HG03060 (cell line): ENCODE results near the gene C1QTNF8.

Experiments
- ATAC-seq: cut with Tn5 transposase; IDR thresholded peaks from one replicate; pipeline ENCODE4 v1.9.1; 2021; ENCODE audit warnings: low read depth, moderate number of reproducible peaks; ENCODE audit not compliant: unreplicated experiment

C1QTNF8 gene

DNA sequence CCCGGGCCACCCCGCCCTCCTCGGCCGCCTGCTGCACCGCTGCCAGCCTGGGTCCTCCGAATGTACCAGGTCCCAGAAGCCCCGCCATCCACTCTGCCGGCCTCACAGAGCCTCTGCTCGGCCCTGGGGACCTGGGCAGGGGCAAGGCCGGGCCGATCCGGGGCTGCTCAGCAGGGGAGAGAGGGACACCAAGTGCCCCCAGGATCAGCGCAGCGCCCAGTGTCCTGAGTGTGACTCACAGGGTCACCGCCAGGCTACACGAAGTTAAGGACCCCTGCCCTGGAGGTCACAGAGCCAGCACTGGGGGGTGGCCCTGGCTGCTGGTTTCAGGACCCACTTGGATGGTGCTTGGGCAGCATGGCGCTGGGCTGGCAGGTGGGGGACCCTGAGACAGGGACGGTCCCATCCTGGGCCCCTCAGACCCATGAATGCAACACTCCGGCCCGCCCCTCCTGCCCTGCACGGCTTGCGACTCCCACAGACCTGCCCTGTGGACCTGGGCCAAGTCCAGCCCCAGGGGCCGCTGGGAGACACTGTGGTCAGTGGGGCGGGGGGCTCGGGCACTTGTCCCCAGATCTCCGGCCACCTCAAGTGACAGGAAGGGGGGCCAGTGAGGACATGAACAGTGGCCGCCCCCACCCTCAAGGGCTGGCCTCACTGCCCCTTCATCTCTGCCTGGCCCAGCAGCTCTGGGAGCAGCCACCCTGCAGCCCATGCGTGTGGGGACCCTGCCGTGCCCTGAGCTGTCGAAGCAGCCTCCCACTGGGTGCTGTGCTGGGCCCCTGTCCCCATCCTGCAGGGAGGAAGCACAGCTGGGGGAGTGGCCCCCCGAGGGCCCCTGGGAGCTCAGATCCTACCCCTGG lies 46.7 kb downstream of the C1QTNF8 start:
- no peak for ATAC-seq

DNA sequence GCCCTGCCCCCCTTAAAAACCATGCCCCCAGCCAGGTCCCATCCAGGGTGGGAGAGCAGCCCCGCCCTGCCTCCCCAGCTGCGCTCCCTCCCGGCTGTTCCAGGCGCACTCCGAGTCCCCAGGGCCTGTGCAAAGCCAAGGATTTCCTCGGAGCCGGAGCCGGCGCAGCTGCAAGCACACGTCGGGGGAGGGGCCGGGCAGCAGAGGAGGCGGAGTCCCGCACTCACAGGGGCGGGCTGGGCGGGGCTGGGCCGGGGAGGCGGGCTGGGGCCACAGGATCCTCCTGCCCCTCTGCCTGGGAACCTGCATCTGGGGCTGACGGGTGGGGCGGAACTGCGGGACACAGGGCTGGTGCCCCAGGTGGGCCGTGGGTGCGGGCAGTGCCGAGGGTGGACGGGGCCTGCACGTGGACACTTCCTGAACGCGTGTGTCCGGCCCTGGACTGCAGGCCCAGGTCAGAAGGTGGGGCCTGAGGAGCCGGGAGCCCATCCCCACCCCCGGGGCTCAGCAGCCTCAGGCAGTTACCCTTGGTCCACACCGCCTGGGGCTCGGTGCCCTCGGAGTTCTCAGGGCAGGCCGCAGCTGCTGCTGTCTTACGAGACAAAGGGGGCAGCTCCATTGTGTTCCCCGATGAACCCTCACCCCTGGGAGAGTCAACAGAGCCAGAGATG lies 47.5 kb downstream of the C1QTNF8 start:
- ATAC-seq = no peak

DNA sequence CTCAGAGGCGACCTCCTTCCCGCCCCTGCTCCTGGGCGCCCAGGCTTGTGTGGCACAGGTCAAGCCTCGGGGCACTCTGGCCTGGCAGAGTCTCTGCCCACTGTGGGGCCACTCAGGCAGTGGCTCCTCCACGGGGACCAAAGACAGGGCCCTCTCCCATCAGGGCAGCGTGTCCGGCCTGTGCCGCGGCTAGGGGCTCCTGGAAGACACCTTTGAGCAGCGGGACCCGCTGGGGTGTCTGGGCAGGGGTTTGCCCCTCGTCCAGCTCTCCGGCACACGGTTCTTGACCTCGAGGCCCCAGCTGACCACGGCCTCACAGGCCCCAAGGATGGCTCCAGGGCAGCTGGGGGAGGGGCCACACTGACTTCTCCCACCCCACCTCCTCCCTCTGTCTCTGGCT lies 48.2 kb downstream of the C1QTNF8 start:
- no peak for ATAC-seq

GRCh38 chr16:1047123-1047522 lies 48.9 kb downstream of the C1QTNF8 start:
- ATAC-seq = no peak

- no peak for ATAC-seq
Measured at GRCh38 chr16:1045993-1046911, 49.8 kb downstream of the C1QTNF8 start.

DNA sequence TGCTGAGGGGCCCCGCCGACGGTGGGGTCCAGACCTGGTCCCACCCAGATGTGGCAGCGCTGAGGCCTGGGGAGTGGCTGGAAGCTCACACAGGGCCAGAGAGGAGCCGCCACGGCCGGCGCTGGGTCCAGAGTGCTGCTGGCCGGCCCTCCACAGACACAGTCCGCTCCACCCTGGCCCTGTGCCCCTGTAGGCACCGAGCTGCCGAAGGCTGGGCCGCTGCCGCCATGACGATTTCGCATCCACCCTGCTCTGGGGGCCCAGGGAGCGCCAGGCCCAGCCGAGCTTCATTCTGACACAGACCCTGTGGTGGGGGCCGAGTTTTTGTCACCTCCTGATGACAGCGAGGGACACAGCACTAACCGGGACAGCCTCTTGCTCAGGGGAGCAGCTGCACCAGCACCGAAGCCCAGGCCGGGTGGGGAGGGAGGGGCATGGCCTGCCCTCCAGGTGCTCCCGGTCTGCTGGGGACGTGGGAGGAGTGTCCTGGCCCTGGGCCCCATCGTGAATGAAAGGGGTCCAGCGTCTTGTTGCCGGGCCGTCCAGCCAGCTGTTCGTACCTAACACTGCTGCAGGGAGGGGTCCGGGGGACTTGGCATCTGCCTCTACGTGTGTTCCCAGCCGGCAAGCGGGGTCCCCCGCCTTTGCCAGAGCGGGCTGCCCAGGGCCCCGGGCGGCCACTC lies 50.6 kb downstream of the C1QTNF8 start:
- no peak for ATAC-seq

DNA sequence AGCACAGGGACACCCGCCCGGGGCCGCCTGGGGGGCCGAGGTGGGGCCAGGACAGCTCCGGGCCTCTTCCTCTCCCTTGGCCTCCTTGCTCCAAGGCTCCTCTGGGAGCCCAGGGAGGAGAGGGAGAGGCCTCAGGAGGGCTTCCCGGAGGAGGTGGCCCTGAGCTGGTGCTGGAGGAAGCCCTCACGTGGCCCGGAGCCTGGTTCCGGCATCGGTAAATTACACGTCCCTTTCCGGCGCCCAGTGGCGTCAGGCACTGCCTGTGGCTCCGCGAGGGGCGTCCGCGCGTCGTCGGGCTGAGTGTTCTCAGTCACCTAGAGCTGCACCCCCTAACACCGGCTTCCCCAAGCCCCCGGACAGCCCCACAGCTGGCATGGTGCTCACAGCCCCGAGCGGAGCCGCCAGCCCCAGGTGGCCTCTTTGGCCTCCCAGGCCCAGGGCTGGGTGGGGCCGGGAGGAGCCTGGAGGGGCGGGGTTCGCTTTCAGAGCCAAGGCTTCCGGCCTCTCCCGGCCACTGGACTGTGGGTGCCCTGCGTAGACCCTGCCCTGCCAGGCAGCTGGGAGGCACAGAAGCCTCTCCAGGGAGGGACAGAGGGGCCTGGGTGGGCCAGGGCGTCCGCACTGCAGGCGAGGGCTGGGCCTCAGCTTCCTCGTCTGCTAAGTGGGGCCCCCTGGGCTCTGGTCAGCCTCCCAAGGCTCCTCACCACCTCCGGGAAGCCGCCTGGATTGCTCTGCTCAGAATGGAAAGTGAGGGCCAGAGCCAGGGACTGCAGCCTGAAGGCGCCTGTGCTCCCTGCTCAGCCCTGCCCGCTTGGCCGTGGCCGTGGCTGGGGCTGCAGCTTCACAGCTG lies 51.4 kb downstream of the C1QTNF8 start:
- ATAC-seq = no peak

DNA sequence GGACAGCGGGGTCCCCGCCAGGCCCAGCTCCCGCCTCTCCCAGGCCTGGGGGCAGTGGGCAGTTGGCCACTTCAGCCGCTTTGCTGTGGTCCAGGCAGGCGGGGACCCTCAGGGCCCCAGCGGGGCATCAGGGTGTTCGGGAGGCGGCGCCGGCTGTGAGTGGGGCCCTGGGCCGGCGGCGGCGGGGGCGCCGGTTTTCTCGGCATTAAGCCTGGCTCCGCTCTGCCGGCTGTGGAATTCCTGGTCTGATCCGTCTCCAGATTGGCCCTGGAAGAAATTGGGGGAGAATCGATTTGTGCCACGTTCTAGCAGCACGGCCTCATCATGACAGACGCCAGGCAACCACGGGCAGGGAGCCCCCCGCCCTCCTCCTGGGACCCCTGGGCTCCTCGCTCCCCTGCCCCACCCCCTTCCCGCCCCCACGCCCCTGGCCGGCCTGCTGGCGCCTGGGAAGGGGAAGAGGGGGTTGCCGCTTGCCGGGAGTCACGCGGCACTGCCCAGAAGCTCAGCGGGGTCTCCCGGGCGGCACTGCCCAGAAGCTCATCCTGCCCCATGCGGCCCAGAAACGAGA lies 52.1 kb downstream of the C1QTNF8 start:
- ATAC-seq = no peak

DNA sequence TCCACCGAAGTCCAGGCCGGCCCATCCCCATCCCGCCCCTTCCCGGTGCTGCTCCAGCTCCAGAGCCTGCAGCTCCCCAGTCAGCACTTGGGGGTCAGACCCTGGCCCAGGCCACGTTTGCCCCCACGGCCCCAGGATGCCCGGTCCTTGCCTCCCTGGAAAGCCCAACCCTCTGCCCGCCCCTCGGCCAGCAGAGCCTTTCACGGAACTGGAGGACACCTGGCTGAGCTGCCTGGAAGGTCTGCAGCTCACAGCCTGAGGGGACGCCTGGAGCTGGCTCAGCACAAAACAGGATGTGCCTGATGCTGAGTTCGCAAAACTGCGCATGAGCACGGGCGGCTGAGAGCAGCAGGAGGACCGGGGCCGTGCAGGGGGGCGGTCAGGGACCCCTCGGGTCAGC lies 53.2 kb downstream of the C1QTNF8 start:
- no peak for ATAC-seq

DNA sequence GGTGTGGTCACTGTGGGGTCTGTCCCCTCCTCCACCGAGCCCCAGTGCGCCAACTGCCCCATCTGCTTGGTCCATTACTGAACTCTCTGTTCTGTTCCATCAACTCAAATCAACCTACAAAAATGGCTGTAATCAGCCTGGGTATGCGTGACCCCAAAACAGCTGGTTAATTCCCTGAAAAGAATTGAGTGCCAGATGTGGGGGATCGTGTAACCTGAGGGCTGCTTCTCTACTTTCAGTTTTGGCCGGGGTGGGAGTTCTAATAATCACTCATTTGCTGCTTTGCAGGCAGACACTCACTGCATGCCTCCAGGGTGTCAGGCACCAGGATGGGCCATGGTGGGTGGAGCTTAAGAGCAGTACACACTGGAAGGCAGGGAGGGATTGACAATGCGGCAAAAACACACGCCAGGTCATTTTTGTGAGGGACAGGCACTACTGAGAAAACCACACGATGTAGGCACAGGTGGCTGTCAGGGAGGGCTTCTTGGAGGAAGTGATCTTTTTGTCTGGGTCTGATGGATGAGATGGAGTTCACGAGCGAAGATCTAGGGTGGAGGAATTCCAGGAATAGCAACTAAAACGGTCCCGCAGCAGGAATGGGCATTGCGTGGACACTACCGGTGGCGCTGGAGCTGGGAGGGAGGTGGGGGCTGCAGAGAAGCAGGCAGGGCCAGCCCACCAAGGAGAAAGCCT lies 53.8 kb downstream of the C1QTNF8 start:
- no peak for ATAC-seq

DNA sequence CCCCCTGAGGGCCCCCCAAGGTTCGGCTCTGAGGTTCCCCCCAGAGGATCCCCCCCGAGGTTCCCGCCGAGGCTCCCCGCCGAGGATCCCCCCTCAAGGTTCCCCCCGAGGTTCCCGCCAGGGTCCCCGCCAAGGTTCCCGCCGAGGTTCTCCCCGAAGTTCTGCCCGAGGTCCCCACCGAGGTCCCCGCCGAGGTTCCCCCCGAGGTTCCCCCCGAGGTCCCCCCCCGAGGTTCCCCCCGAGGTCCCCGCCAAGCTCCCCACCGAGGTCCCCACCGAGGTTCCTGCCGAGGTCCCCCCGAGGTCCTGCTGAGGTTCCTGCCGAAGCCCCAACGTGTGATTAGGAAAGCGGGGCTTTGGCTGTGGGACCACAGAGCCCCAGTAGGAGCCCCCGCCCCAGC lies 55.7 kb downstream of the C1QTNF8 start:
- ATAC-seq = no peak

DNA sequence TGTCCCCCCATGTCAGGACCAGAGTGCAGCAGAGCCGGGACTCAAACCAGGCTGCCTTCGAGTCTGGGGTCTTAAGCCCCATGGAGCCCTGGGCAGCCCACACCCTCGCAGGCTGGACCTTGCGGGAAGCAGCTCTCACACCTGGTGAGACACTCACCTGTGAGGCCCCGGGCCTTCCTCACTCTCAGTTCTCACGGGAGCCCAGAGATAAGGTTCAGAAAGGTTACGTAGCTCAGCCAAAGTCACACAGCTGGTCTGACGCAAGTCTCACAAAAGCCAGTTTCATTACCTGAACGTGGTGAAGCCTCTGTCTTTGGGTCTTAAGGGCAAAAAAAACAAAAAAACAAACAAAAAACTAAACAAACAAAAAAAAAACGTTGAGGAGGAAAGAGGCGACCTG lies 56.3 kb downstream of the C1QTNF8 start:
- ATAC-seq = no peak

GRCh38 chr16:1038932-1039331 lies 57.1 kb downstream of the C1QTNF8 start:
- ATAC-seq = no peak
